Calu3 (cell line): Measurements from ENCODE around the gene SH3RF1. TPM values are rescaled to one million over a fixed set of nuclear protein-coding genes. Genes with fewer than 3 reads are reported as not detected.

ENCODE experiments used
- BruUV-seq: library from RNA; stranded (reverse); fragments of 400-500 nt; replicated peaks from 2 replicates; lab custom pipeline; 2021; lab: Mats Ljungman, UMichigan
- CTCF ChIA-PET: fragments of 300-600 bp; sonication (Branson Sonifier 250); formaldehyde crosslinking; loops from one replicate; lab custom pipeline; 2022; ENCODE audit warnings: antibody characterized with exemption; lab: Charles Lee
- DNase-seq: peaks from one replicate; pipeline ENCODE4 v3.0.0; 2022
- H3K27ac Mint-ChIP-seq: one replicate; pipeline ENCODE4 v1.8.0; 2022; ENCODE audit warnings: mixed read lengths; ENCODE audit not compliant: unreplicated experiment
- H3K27me3 Mint-ChIP-seq: one replicate; pipeline ENCODE4 v1.8.0; 2022; ENCODE audit warnings: mixed read lengths; ENCODE audit not compliant: unreplicated experiment
- H3K36me3 Mint-ChIP-seq: one replicate; pipeline ENCODE4 v1.8.0; 2022; ENCODE audit warnings: mild to moderate bottlenecking, moderate library complexity, mixed read lengths; ENCODE audit not compliant: insufficient read depth, unreplicated experiment
- H3K4me1 Mint-ChIP-seq: one replicate; pipeline ENCODE4 v1.8.0; 2022; ENCODE audit warnings: mild to moderate bottlenecking, low read depth, mixed read lengths; ENCODE audit not compliant: unreplicated experiment
- H3K4me3 Mint-ChIP-seq: one replicate; pipeline ENCODE4 v1.8.0; 2022; ENCODE audit warnings: mild to moderate bottlenecking, low read depth, moderate library complexity, mixed read lengths; ENCODE audit not compliant: unreplicated experiment
- H3K9me3 Mint-ChIP-seq: one replicate; pipeline ENCODE4 v1.8.0; 2022; ENCODE audit warnings: low read depth, mixed read lengths; ENCODE audit not compliant: unreplicated experiment
- CTCF ChIP-seq: fragments of 200-600 bp; IDR thresholded peaks from one replicate; pipeline ENCODE4 v1.8.0; 2022; ENCODE audit warnings: antibody characterized with exemption; ENCODE audit not compliant: unreplicated experiment
- intact Hi-C: fragments of 100-400 bp; cut with micrococcal nuclease; formaldehyde crosslinking; loops from one replicate; pipeline ENCODE4 v1.10.0; 2022; ENCODE audit not compliant: unreplicated experiment
- total RNA-seq: library from RNA; stranded (reverse); gene quantifications from 2 replicates; pipeline ENCODE4 v1.2.3, GENCODE V29; 2022

The SH3RF1 gene
- total RNA-seq, 1 experiment from 2014 or later: 70.1 TPM

- TF ChIP-seq CTCF: no peak
- Mint-ChIP-seq H3K4me1 (peaks cover 72% of the 10 kb centered on the region), H3K27me3 (no peaks in the 10 kb centered on the region), H3K4me3 (no peak overlapping the region), H3K36me3 (peaks cover 73% of the 10 kb centered on the region), H3K27ac (peak overlapping the region; percentile 91), H3K9me3 (no peaks in the 10 kb centered on the region)
- intact Hi-C loops: loop anchor here (5.0 kb wide), 3 partner anchors 45 to 150 kb away; partner anchors contain the start of gene CBR4
- CTCF ChIA-PET: no interaction called here
- no TSS peak for BruUV-seq
- DNase-seq: no peak
These were observed 153.1 kb downstream of the SH3RF1 start for GRCh38 chr4:169117591-169118081.

GRCh38 chr4:169116270-169116901 is 154.4 kb downstream of the SH3RF1 start:
- Mint-ChIP-seq H3K4me3 (peak overlapping the region; percentile 5), H3K27me3 (no peaks in the 10 kb centered on the region), H3K27ac (peak overlapping the region; percentile 85), H3K4me1 (peaks cover 73% of the 10 kb centered on the region), H3K36me3 (peaks cover 76% of the 10 kb centered on the region), H3K9me3 (no peaks in the 10 kb centered on the region)
- TF ChIP-seq CTCF: no peak
- TSS peak; percentile 80 for BruUV-seq
- CTCF ChIA-PET: interaction anchor here (0.6 to 2.4 kb wide), 15 partner anchors 18 to 507 kb away, joined by 3 to 9 read pairs (median 4); partner anchors contain the start of gene CBR4
- intact Hi-C loops: loop anchor here (1.0 to 5.0 kb wide), 4 partner anchors 44 to 151 kb away; partner anchors contain the start of gene CBR4
- DNase-seq: no peak

GRCh38 chr4:169115897-169116254 is 154.9 kb downstream of the SH3RF1 start:
- Mint-ChIP-seq H3K4me1 (peaks cover 68% of the 10 kb centered on the region), H3K4me3 (peak overlapping the region; percentile 5), H3K36me3 (peaks cover 71% of the 10 kb centered on the region), H3K27me3 (no peaks in the 10 kb centered on the region), H3K27ac (peak overlapping the region; percentile 85), H3K9me3 (no peaks in the 10 kb centered on the region)
- CTCF ChIA-PET: interaction anchor here (0.6 to 2.4 kb wide), 14 partner anchors 17 to 507 kb away, joined by 3 to 9 read pairs (median 4); partner anchors contain the start of gene CBR4
- intact Hi-C loops: loop anchor here (1.0 to 5.0 kb wide), 4 partner anchors 44 to 151 kb away; partner anchors contain the start of gene CBR4
- no TSS peak for BruUV-seq
- TF ChIP-seq CTCF: no peak
- peak; percentile 78 for DNase-seq

GRCh38 chr4:169115144-169115896 is 155.4 kb downstream of the SH3RF1 start:
- H3K4me3 Mint-ChIP-seq: peak overlapping the region; percentile 55
- DNase-seq: peak; percentile 15
- peaks cover 66% of the 10 kb centered on the region for H3K36me3 Mint-ChIP-seq
- no peaks in the 10 kb centered on the region for H3K9me3 Mint-ChIP-seq
- CTCF ChIA-PET: interaction anchor here (0.6 to 2.4 kb wide), 12 partner anchors 10 to 241 kb away, joined by 3 to 9 read pairs (median 4); partner anchors contain the start of gene CBR4
- no peak for TF ChIP-seq CTCF
- peak overlapping the region; percentile 85 for H3K27ac Mint-ChIP-seq
- BruUV-seq: no TSS peak
- H3K27me3 Mint-ChIP-seq: no peaks in the 10 kb centered on the region
- H3K4me1 Mint-ChIP-seq: peaks cover 66% of the 10 kb centered on the region
- intact Hi-C loops: loop anchor here (5.0 kb wide), 3 partner anchors 43 to 152 kb away; partner anchors contain the start of gene CBR4
